Lung microvascular endothelial cell (primary cell): Measurements from ENCODE around the gene PSMD13. TPM values are rescaled to one million over a fixed set of nuclear protein-coding genes. Genes with fewer than 3 reads are reported as not detected.
A peak's percentile ranks its signal among the peaks of the same experiment; 100 is the strongest.
"Not testable (repeated sequence)": the region's sequence is repeated elsewhere in the genome, so short reads cannot be mapped to it uniquely, and the experiment has no call there.

Experiments
- DNase-seq, 2 donors: peaks; one replicate each; pipeline versions ENCODE4 v3.0.0 to v3.0.0-alpha.2; 2010; ENCODE audit warnings: low read depth in 2 of 2
- total RNA-seq: library from RNA; depleted of rRNA; stranded (reverse); fragments of >200 nt; gene quantifications from 2 replicates; pipeline ENCODE4 v1.2.1, GENCODE V29; 2014

The PSMD13 gene
- total RNA-seq, 1 donor from 2014 or later = 141 TPM

- DNase-seq = no peak
Measured at GRCh38 chr11:217704-218103, 19.1 kb upstream of the PSMD13 start.

- no peak for DNase-seq
Measured at GRCh38 chr11:218815-219593, 17.8 kb upstream of the PSMD13 start.

GRCh38 chr11:220641-221215, 16.0 kb upstream of the PSMD13 start:
- not testable (repeated sequence) for DNase-seq

- DNase-seq = no peak
Measured at GRCh38 chr11:221539-221938, 15.2 kb upstream of the PSMD13 start.

GRCh38 chr11:221998-222789, 14.6 kb upstream of the PSMD13 start:
- DNase-seq = no peak

- DNase-seq = no peak
Measured at GRCh38 chr11:223026-223789, 13.6 kb upstream of the PSMD13 start.

GRCh38 chr11:223884-224283, 12.9 kb upstream of the PSMD13 start:
- DNase-seq = no peak

GRCh38 chr11:224424-224823, 12.4 kb upstream of the PSMD13 start:
- no peak for DNase-seq

- peak in 1 of 2 donors; percentile 69 for DNase-seq
Measured at GRCh38 chr11:225734-226453, 10.9 kb upstream of the PSMD13 start.

GRCh38 chr11:227824-228379, 8.9 kb upstream of the PSMD13 start:
- no peak for DNase-seq

- no peak for DNase-seq
Measured at GRCh38 chr11:230431-230830, 6.3 kb upstream of the PSMD13 start.

- no peak for DNase-seq
Measured at GRCh38 chr11:232783-233565, 3.8 kb upstream of the PSMD13 start.

- no peak for DNase-seq
Measured at GRCh38 chr11:235180-235579, 1.6 kb upstream of the PSMD13 start.

- peak; percentile 34 for DNase-seq
Measured at GRCh38 chr11:235609-235996, 1.2 kb upstream of the PSMD13 start.

GRCh38 chr11:235997-236773, 591 bp upstream of the PSMD13 start, which contains the start of gene SIRT3:
TSS of gene SIRT3 (minus strand) at chr11:236342. CDS start at chr11:236328, 14 bp downstream.
- peak; percentile 68 to 75 for DNase-seq

- not testable (repeated sequence) for DNase-seq
Measured at GRCh38 chr11:238346-238745, 1.6 kb downstream of the PSMD13 start.

- peak in 1 of 2 donors; percentile 11 for DNase-seq
Measured at GRCh38 chr11:240315-240714, 3.5 kb downstream of the PSMD13 start.

- DNase-seq = no peak
Measured at GRCh38 chr11:241634-242033, 4.9 kb downstream of the PSMD13 start.

GRCh38 chr11:244376-244775, 7.6 kb downstream of the PSMD13 start:
- no peak for DNase-seq
